GM19397 (cell line): ENCODE measurements around the gene ISG20.

Experiments used
- ATAC-seq: cut with Tn5 transposase; IDR thresholded peaks from one replicate; pipeline ENCODE4 v1.9.1; 2021; ENCODE audit warnings: mild to moderate bottlenecking, moderate library complexity; ENCODE audit not compliant: unreplicated experiment

ISG20 gene

DNA sequence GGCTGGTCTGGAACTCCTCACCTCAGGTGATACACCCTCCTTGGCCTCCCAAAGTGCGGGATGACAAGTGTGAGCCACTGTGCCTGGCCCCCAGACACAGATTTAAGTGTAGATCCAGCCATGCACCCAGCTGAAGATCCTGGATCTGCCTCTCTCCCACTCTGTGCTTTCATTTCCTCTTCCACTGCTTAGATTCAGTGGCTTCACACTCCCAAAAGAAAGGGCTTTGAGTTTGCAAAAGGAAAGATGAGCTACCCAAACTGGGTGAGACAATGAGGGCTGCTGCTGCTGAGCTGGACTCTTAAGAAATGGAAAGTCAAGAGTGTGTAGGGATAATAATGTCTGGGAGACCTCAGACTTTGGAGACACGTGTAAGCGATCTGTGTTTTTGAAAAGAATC, 45.5 kb downstream of the ISG20 start:
- no peak for ATAC-seq

GRCh38 chr15:88686166-88686565, 47.4 kb downstream of the ISG20 start:
- no peak for ATAC-seq

DNA sequence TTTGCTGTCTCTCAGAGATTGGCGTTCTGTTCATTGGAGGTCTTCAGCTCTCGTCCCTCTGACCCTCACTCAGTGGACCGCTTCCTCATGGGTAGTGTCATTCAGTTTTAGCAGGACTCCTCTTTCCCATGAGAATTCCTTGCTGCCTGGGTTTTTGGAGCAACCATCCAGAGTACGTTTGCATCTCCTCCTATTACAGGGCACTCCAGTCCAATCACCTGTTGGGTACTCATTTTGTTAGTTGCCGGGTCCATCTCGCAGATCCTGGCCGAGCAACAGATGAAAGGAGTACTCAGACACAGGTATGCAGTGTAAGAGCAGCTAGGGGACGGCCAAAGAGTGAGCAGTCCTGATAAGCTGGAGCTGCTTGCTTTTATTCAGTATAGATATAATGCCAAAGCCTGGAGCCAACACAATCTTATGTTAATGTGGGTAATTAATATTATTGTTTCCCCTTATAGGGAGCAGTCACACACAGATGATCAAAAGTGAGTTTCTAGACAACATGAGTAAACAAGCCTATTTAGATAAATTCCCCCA, 49.6 kb downstream of the ISG20 start:
- no peak for ATAC-seq

- no peak for ATAC-seq
Measured at GRCh38 chr15:88690331-88690730, 51.5 kb downstream of the ISG20 start.

DNA sequence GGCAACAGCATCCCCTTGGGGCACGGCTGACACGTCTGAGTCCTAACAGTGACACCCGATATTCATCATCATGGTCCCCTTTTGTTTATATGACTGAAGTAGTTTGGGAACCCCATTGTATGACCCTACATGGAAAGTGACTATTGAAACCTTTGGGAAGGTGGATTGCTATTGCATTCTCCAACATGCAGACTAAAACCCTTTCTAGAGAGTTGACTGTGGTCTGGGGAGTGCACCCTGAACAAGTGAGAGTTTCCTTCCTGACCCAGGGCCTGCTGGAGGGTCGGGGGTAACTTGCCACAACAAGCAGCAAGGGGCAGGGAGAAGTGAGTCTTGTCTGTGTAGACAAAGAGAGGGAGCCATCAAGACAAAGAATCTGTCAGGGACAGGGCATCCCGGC, 54.4 kb downstream of the ISG20 start:
- no peak for ATAC-seq

DNA sequence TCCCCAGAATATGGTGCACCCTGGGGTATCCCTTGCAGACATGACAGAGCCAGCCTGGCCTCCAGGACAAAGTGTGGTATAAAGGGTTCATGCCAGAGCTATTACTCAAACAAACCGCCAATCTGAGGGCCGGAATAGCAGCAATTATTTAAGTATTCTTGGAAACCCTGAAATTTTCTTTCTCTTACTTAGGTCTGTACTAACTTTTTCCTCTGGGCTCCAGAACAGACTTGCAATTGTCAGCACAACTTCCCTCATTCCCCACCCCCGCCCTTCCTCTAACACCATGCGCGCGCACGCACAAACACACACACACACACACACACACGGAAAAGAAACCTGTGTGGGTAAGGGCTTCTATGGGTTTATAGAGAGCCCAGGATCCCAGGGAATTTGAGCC, 56.3 kb downstream of the ISG20 start:
- ATAC-seq = no peak

GRCh38 chr15:88695691-88696251, 57.0 kb downstream of the ISG20 start:
- no peak for ATAC-seq

DNA sequence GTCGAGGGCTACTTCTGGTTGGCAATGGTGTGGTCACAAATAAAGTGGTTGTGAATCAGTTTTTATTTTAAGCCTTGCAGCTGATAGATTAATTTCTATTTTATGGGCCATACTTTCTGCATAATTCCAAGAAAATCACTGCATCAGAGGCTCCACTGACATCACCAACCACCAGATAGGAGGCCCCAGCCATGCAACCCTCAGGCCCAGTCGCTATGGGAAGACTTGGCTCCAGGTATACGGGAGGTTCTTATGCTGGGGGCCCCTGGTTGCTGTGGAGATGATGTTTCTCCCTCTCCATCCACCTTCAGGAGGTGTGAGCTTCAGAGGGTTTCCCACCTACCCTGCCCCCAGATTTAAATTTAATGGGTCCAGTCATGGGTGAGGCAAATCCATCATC, 57.4 kb downstream of the ISG20 start:
- no peak for ATAC-seq

DNA sequence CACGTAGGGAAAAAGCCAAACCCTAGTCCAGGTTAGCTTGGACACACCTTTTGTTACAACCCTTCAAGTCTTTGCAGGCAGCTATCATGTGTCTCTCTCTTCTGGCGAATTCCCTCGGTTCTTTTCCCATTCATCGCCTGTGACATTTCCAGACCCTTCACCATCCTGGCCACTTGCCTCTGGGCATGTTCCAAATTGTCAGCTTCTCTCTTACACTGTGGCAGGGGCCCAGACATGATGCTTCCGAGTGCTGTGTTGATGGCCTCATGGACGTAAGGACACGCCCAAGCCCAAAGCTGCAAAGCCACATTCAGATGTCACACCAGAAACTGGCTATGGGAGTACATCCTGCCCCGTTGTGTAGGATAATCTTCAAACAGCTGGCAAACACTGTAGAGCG, 58.5 kb downstream of the ISG20 start:
- no peak for ATAC-seq

DNA sequence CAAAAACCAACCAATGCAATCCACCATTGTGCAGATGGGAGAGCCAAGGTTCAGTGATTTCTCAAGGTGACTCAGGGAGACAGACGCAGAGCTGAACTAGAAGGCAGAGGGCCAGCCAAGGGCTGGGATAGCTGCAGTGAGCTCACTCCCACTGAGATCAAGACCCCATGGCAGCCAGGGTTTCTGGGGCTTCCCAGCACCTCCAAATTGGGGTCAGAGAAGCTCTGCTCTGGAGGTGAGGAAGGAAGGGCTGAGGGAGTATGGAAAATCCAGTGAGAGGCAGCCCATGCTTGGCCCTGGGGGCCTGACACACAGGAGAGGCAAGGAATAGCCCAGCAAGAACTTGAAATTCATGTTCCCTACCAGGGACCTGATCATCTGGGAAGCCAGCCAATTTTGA, 61.0 kb downstream of the ISG20 start:
- no peak for ATAC-seq

GRCh38 chr15:88700716-88701115, 61.9 kb downstream of the ISG20 start:
- no peak for ATAC-seq

GRCh38 chr15:88701561-88702095, 62.8 kb downstream of the ISG20 start:
- ATAC-seq = no peak

- ATAC-seq = no peak
Measured at GRCh38 chr15:88702983-88703382, 64.2 kb downstream of the ISG20 start.

- no peak for ATAC-seq
Measured at GRCh38 chr15:88703533-88703932, 64.7 kb downstream of the ISG20 start.

- ATAC-seq = no peak
Measured at GRCh38 chr15:88704791-88705768, 66.3 kb downstream of the ISG20 start.

DNA sequence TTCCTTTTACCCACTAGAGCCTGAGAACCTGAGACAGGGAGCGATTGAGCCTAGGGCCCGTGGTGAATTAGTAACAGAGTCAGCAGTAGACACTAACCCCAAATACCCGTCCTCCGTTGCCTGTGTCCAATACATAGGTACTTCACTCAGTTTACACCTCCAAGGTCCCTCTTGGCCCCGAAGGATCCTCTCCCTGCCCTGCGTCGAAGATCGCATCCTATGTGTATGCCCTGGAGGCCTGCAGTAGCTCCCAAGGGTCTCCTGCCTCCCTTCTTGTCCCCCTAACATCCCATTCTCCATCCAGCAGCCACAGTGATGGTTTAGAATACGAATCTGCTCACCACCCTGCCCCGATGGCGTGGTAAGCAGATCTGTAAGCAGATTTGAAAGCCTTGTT, 67.0 kb downstream of the ISG20 start:
- ATAC-seq = no peak
